Left ventricle myocardium inferior (tissue), 1 donor: ENCODE measurements around the gene SLC25A3. TPM values are rescaled to one million over a fixed set of nuclear protein-coding genes. Genes with fewer than 3 reads are reported as not detected.
A peak's percentile ranks its signal among the peaks of the same experiment; 100 is the strongest.

Source experiments
- DNase-seq: peaks from one replicate; pipeline ENCODE4 v3.0.0-alpha.2; 2020
- H3K27ac ChIP-seq: fragments of 200-600 bp; replicated peaks from 2 replicates; pipeline ENCODE4 v1.8.0; 2021
- H3K27me3 ChIP-seq: fragments of 200-600 bp; 2 replicates; pipeline ENCODE4 v1.8.0; 2021; ENCODE audit warnings: low read depth
- H3K36me3 ChIP-seq: fragments of 200-600 bp; 2 replicates; pipeline ENCODE4 v1.8.0; 2021
- H3K4me1 ChIP-seq: fragments of 200-600 bp; 2 replicates; pipeline ENCODE4 v1.8.0; 2021
- H3K4me3 ChIP-seq: fragments of 200-600 bp; 2 replicates; pipeline ENCODE4 v1.8.0; 2021; ENCODE audit warnings: mild to moderate bottlenecking, moderate library complexity
- H3K9me3 ChIP-seq: fragments of 200-600 bp; replicated peaks from 2 replicates; pipeline ENCODE4 v1.8.0; 2021
- CTCF ChIP-seq: fragments of 200-600 bp; IDR thresholded peaks from 2 replicates; pipeline ENCODE4 v1.8.0; 2021; ENCODE audit warnings: antibody characterized with exemption, mild to moderate bottlenecking, borderline replicate concordance
- intact Hi-C: fragments of 100-400 bp; cut with micrococcal nuclease; formaldehyde crosslinking; loops from one replicate; pipeline ENCODE4 v1.11.0; 2022
- total RNA-seq: library from RNA; stranded (reverse); fragmentation: NEBNext Ultra II Directional; extraction: Animal tissue kit (Norgen Biotek cat#: 25700); gene quantifications from one replicate; pipeline ENCODE4 v1.2.1, GENCODE V29; 2021
- donor health status: DM: no; HTN: yes; CAD: no; lungs with severe emphysema.

SLC25A3 gene
- total RNA-seq, 1 donor from 2014 or later: 1,638 TPM

- Histone ChIP-seq H3K4me1 (no peaks in the 10 kb centered on the region), H3K9me3 (no peaks in the 10 kb centered on the region), H3K27ac (no peak overlapping the region), H3K27me3 (no peaks in the 10 kb centered on the region), H3K4me3 (no peak overlapping the region), H3K36me3 (no peaks in the 10 kb centered on the region)
- intact Hi-C loops: no loop called here
- TF ChIP-seq CTCF: no peak
- no peak for DNase-seq
Measured at GRCh38 chr12:98612696-98613334, 19.3 kb downstream of the SLC25A3 start.

- TF ChIP-seq CTCF: no peak
- Histone ChIP-seq H3K9me3 (no peaks in the 10 kb centered on the region), H3K4me3 (no peak overlapping the region), H3K4me1 (no peaks in the 10 kb centered on the region), H3K27me3 (no peaks in the 10 kb centered on the region), H3K36me3 (no peaks in the 10 kb centered on the region), H3K27ac (peak overlapping the region; percentile 48)
- intact Hi-C loops: no loop called here
- no peak for DNase-seq
Measured at GRCh38 chr12:98618952-98619351, 25.5 kb downstream of the SLC25A3 start.

GRCh38 chr12:98635657-98636323 is 42.3 kb downstream of the SLC25A3 start:
- Histone ChIP-seq H3K27me3 (no peaks in the 10 kb centered on the region), H3K4me3 (no peak overlapping the region), H3K4me1 (peaks cover 12% of the 10 kb centered on the region), H3K36me3 (no peaks in the 10 kb centered on the region), H3K9me3 (no peaks in the 10 kb centered on the region), H3K27ac (no peak overlapping the region)
- intact Hi-C loops: no loop called here
- DNase-seq: no peak
- TF ChIP-seq CTCF: no peak

GRCh38 chr12:98637068-98637467 is 43.6 kb downstream of the SLC25A3 start:
- no peak overlapping the region for H3K27ac ChIP-seq
- H3K4me1 ChIP-seq: peaks cover 12% of the 10 kb centered on the region
- H3K27me3 ChIP-seq: no peaks in the 10 kb centered on the region
- H3K36me3 ChIP-seq: no peaks in the 10 kb centered on the region
- H3K4me3 ChIP-seq: no peak overlapping the region
- no peak for TF ChIP-seq CTCF
- DNase-seq: no peak
- no peaks in the 10 kb centered on the region for H3K9me3 ChIP-seq
- intact Hi-C loops: no loop called here

- no peak for DNase-seq
- H3K27me3 ChIP-seq: no peaks in the 10 kb centered on the region
- H3K36me3 ChIP-seq: no peaks in the 10 kb centered on the region
- peaks cover 12% of the 10 kb centered on the region for H3K4me1 ChIP-seq
- no peak overlapping the region for H3K27ac ChIP-seq
- no peaks in the 10 kb centered on the region for H3K9me3 ChIP-seq
- intact Hi-C loops: no loop called here
- H3K4me3 ChIP-seq: no peak overlapping the region
- no peak for TF ChIP-seq CTCF
Measured at GRCh38 chr12:98638009-98638408, 44.5 kb downstream of the SLC25A3 start.
